Measurements from ENCODE around the gene CCNE1. TPM values are rescaled to one million over a fixed set of nuclear protein-coding genes. Genes with fewer than 3 reads are reported as not detected.
A peak's percentile ranks its signal among the peaks of the same experiment; 100 is the strongest.

The CCNE1 gene
- total and polyA plus RNA-seq, 2 of the 13 experiments (the other 11 are each of a cell fraction or from before 2014, with no cell fraction given): 16.0 to 50.6 TPM

DNA sequence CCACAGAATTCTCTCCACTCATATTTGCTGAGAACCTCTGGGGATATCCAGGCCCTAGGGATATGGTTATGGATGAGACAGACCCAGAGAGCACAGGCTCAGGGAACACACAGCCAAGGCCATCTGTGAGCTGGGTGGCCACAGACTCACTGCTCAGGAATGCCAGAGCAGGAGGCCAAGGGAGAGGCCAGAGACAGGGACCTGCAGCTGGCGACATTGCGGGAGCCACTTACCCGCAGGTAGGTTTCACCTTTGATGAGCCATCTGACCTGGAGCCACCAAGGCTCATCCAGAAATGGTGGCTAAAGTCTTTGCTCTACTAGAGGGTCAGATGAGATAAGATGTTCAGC, 29.4 kb downstream of the CCNE1 start:
- no peaks in the 10 kb centered on the region for H3K27me3 ChIP-seq (ENCODE audit: control insufficient read depth in 1 of 2, insufficient read depth in 2 of 2, low read length in 2 of 2)
- H3K36me3 ChIP-seq (replicated peaks in 1 of 2; ENCODE audit: control insufficient read depth in 1 of 2, insufficient read depth in 2 of 2, low read length in 2 of 2): no peaks in the 10 kb centered on the region
- intact Hi-C loops (cut with micrococcal nuclease; ENCODE audit: unreplicated experiment) (no loop called here), in situ Hi-C loops (cut with HindIII; ENCODE audit: extremely low pct_ligation_motif_present, low pct_unique_long_range_greater_than_20kb) (no loop called here)
- ATAC-seq (peak; percentile 37), FAIRE-seq (no peak), DNase-seq (ENCODE audit: low spot score) (peak; percentile 54)
- no peaks in the 10 kb centered on the region for H4K20me1 ChIP-seq (ENCODE audit: insufficient read depth, low read length)
- H3K4me3 ChIP-seq (replicated peaks in 1 of 3; ENCODE audit: insufficient read depth in 1 of 3, low read depth in 2 of 3, low read length in 3 of 3): peak overlapping the region in 1 of 3 experiments; percentile 35; a peak in 3 of 6 replicates
- peak overlapping the region; percentile 31 for H2AFZ ChIP-seq (ENCODE audit: low read length)
- peak overlapping the region; percentile 50 for H3K27ac ChIP-seq (ENCODE audit: extremely low read length, insufficient read depth, low read length)
- peak overlapping the region; percentile 75 for H3K4me2 ChIP-seq (ENCODE audit: low read depth, low read length)
- ChIA-PET CTCF (ENCODE audit: low intra/inter-chr PET ratio, low total read pairs) (no interaction called here), POLR2A (interaction anchor here (0.8 to 1.1 kb wide), 3 partner anchors 32 to 101 kb away, joined by 3 to 5 read pairs (median 3); partner anchors contain the start of gene URI1)
- no peaks in the 10 kb centered on the region for H3K79me2 ChIP-seq (ENCODE audit: insufficient read depth, low read length)
- H3K9ac ChIP-seq (ENCODE audit: insufficient read depth, low read depth, low read length): peak overlapping the region; percentile 23
- 25% methylated on average over 3 of the region's 3 CpGs for WGBS (ENCODE audit: low lambda C conversion rate)
- peaks cover 65% of the 10 kb centered on the region for H3K4me1 ChIP-seq (ENCODE audit: insufficient read depth, low read length)
- H3K9me3 ChIP-seq (ENCODE audit: low read length): no peaks in the 10 kb centered on the region
- BruUV-seq (replicated peaks): TSS peak; percentile 91
- TF ChIP-seq GTF2F1 (IDR thresholded peaks at IDR 0.05; ENCODE audit: low read length): no peak
- TF ChIP-seq, protein P1, sequence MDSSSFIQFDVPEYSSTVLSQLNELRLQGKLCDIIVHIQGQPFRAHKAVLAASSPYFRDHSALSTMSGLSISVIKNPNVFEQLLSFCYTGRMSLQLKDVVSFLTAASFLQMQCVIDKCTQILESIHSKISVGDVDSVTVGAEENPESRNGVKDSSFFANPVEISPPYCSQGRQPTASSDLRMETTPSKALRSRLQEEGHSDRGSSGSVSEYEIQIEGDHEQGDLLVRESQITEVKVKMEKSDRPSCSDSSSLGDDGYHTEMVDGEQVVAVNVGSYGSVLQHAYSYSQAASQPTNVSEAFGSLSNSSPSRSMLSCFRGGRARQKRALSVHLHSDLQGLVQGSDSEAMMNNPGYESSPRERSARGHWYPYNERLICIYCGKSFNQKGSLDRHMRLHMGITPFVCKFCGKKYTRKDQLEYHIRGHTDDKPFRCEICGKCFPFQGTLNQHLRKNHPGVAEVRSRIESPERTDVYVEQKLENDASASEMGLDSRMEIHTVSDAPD (CRISPR knock-in tag; IDR thresholded peaks at IDR 0.05): no peak; the same call in 1 of the 2 replicates
- no peak for TF ChIP-seq KDM1A (CRISPR knock-in tag; IDR thresholded peaks at IDR 0.05)
- TF ChIP-seq KMT2A (CRISPR knock-in tag; IDR thresholded peaks at IDR 0.05): no peak
- no peak for TF ChIP-seq FOXC1 (CRISPR knock-in tag; IDR thresholded peaks at IDR 0.05; ENCODE audit: borderline replicate concordance)
- no peak for TF ChIP-seq ZNF879 (CRISPR knock-in tag; IDR thresholded peaks at IDR 0.05)
- TF ChIP-seq, protein P2, sequence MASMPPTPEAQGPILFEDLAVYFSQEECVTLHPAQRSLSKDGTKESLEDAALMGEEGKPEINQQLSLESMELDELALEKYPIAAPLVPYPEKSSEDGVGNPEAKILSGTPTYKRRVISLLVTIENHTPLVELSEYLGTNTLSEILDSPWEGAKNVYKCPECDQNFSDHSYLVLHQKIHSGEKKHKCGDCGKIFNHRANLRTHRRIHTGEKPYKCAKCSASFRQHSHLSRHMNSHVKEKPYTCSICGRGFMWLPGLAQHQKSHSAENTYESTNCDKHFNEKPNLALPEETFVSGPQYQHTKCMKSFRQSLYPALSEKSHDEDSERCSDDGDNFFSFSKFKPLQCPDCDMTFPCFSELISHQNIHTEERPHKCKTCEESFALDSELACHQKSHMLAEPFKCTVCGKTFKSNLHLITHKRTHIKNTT (CRISPR knock-in tag; IDR thresholded peaks at IDR 0.05): no peak
- no peak for TF ChIP-seq ZNF563 (CRISPR knock-in tag; IDR thresholded peaks at IDR 0.05)
- TF ChIP-seq, protein P3, sequence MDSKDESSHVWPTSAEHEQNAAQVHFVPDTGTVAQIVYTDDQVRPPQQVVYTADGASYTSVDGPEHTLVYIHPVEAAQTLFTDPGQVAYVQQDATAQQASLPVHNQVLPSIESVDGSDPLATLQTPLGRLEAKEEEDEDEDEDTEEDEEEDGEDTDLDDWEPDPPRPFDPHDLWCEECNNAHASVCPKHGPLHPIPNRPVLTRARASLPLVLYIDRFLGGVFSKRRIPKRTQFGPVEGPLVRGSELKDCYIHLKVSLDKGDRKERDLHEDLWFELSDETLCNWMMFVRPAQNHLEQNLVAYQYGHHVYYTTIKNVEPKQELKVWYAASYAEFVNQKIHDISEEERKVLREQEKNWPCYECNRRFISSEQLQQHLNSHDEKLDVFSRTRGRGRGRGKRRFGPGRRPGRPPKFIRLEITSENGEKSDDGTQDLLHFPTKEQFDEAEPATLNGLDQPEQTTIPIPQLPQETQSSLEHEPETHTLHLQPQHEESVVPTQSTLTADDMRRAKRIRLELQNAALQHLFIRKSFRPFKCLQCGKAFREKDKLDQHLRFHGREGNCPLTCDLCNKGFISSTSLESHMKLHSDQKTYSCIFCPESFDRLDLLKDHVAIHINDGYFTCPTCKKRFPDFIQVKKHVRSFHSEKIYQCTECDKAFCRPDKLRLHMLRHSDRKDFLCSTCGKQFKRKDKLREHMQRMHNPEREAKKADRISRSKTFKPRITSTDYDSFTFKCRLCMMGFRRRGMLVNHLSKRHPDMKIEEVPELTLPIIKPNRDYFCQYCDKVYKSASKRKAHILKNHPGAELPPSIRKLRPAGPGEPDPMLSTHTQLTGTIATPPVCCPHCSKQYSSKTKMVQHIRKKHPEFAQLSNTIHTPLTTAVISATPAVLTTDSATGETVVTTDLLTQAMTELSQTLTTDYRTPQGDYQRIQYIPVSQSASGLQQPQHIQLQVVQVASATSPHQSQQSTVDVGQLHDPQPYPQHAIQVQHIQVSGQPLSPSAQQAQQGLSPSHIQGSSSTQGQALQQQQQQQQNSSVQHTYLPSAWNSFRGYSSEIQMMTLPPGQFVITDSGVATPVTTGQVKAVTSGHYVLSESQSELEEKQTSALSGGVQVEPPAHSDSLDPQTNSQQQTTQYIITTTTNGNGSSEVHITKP (CRISPR knock-in tag; IDR thresholded peaks at IDR 0.05; ENCODE audit: low read depth): no peak
- TF ChIP-seq, protein P4, sequence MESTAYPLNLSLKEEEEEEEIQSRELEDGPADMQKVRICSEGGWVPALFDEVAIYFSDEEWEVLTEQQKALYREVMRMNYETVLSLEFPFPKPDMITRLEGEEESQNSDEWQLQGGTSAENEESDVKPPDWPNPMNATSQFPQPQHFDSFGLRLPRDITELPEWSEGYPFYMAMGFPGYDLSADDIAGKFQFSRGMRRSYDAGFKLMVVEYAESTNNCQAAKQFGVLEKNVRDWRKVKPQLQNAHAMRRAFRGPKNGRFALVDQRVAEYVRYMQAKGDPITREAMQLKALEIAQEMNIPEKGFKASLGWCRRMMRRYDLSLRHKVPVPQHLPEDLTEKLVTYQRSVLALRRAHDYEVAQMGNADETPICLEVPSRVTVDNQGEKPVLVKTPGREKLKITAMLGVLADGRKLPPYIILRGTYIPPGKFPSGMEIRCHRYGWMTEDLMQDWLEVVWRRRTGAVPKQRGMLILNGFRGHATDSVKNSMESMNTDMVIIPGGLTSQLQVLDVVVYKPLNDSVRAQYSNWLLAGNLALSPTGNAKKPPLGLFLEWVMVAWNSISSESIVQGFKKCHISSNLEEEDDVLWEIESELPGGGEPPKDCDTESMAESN (CRISPR knock-in tag; conservative IDR thresholded peaks at IDR 0.05): peak; percentile 47; the same call in 1 of the 2 replicates
- no peak for TF ChIP-seq RAD51 (IDR thresholded peaks at IDR 0.05; ENCODE audit: borderline replicate concordance)
- TF ChIP-seq, protein P5, sequence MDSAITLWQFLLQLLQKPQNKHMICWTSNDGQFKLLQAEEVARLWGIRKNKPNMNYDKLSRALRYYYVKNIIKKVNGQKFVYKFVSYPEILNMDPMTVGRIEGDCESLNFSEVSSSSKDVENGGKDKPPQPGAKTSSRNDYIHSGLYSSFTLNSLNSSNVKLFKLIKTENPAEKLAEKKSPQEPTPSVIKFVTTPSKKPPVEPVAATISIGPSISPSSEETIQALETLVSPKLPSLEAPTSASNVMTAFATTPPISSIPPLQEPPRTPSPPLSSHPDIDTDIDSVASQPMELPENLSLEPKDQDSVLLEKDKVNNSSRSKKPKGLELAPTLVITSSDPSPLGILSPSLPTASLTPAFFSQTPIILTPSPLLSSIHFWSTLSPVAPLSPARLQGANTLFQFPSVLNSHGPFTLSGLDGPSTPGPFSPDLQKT (CRISPR knock-in tag; IDR thresholded peaks at IDR 0.05; ENCODE audit: borderline replicate concordance): no peak
- 0 out of 2 replicates have a peak, but pooled peaks have one; percentile 26 for TF ChIP-seq ZNF3 (CRISPR knock-in tag; IDR thresholded peaks at IDR 0.05)
- TF ChIP-seq FOSL1 (CRISPR knock-in tag; IDR thresholded peaks at IDR 0.05; ENCODE audit: borderline replicate concordance): 0 out of 2 replicates have a peak, but pooled peaks have one; percentile 45
- TF ChIP-seq FOSL2 (CRISPR knock-in tag; IDR thresholded peaks at IDR 0.05): peak; percentile 94
- 0 out of 2 replicates have a peak, but pooled peaks have one; percentile 22 for TF ChIP-seq MIER3 (CRISPR knock-in tag; IDR thresholded peaks at IDR 0.05; ENCODE audit: borderline replicate concordance)
